Activated naive CD4-positive, alpha-beta T cell treated with anti-CD3 and anti-CD28 coated beads for 36 hours (primary cell): ENCODE results near the gene EBLN2. TPM values are rescaled to one million over a fixed set of nuclear protein-coding genes. Genes with fewer than 3 reads are reported as not detected.

Experiments
- total RNA-seq, 2 experiments: library from RNA; stranded (reverse); gene quantifications; one replicate each; pipeline ENCODE4 v1.2.3, GENCODE V29; 2021

Gene EBLN2
- total RNA-seq, 2 experiments from 2014 or later: 4.1 to 5.0 TPM

Other genes with a start within 250 kb of the EBLN2 start
- 10 to 100 TPM; 19.9 to 20.5 TPM for gene SHQ1, start 213.2 kb upstream of the EBLN2 start, total RNA-seq
- not detected for gene GXYLT2, start 173.6 kb upstream of the EBLN2 start, total RNA-seq
- gene PPP4R2, start 64.8 kb upstream of the EBLN2 start, total RNA-seq: 10 to 100 TPM; 68.1 to 71.6 TPM